CD4-positive, alpha-beta T cell treated with Interleukin-15 for 4 hours (primary cell): ENCODE measurements around the gene SYNE2.
"Not testable (repeated sequence)": the region's sequence is repeated elsewhere in the genome, so short reads cannot be mapped to it uniquely, and the experiment has no call there.

Experiments
- DNase-seq: peaks from one replicate; pipeline ENCODE4 v3.0.0-alpha.2; 2020; ENCODE audit warnings: low spot score

Gene SYNE2

DNA sequence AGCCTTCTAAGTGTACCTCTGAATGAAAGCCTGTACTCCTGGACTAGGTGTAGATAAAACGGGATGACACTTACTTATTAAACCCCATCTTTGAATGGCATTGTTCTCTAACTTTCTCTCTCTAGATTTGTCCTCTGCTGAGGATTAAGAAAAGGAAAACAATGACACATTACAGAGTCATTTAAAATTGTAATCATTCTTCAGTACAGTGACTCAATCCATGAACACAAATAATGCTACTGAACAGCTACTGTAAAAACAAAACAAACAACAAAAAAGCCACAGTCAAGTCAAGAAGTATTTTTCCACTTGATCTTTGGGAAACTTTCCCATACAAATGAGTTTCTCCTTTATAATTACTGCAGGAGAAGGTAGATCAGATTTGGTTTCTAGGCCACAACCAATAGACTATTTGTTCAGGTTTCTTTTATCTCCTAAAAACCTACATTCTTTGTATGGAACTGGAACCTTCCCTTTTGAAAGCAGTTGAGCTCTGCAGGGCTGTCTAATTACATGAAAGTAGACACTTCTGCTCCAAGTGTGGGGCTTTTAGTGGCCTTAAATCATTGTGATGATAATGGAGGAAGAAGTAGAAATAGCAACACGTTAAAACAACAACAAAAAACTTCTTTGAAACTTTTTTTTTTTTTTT lies 222.3 kb downstream of the SYNE2 start:
- DNase-seq: no peak

DNA sequence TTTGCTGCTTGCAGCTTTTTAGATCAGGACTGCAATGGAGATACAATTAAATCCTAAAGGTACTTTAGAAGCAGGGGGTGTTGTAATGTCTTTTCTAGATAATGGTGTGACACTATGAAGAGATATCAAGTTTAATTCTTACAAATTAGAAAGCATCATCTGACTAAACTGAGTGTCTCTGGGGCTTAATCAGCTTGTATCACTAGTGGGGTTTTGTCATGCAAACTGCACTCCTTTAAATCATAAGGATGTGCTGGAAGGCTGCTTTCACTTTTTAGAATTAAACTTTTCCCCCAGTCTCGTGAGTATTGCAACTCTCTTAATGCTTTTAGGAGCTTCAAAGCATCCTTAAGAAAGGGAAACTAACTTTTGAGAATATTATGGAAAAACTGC lies 222.8 kb downstream of the SYNE2 start:
- no peak for DNase-seq

DNA sequence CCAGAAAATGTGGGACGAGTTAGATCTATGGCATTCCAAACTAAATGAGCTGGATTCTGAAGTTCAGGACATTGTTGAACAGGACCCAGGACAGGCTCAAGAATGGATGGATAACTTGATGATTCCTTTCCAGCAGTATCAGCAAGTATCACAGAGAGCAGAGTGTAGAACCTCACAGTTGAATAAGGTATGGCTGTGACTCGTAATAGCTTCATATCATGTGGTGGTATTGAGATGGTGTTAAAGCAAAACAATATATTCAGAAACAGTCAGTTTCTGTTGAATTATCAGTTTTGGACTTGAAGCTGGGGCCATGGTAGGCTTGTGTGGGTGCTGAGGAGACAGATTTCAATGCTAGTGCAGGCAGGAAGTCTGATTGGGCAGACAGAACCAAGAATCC lies 227.6 kb downstream of the SYNE2 start:
- DNase-seq: no peak

DNA sequence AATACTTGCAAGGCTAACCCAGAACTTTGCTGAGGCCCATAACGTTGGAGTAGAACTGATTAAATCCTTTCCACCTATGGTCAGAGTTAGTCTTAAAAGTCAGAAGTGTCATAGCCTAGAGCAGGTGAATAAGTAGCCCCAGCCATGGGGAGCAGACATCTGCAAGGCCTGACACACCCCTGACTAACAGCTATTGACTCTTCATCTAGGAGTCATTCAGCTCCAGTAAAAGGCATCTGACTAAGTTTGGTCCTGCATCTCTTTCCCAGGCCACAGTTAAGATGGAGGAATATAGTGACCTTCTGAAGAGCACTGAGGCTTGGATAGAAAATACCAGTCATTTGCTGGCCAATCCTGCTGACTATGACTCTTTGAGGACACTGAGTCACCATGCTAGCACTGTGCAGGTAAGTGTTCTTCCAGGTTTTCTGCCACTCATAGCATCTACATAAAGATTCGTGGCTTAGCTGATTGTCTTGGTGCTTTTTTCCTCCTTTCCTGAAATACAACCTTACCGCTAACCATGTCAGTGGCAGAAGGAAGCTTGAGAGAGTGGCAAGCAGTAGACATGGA lies 228.5 kb downstream of the SYNE2 start:
- no peak for DNase-seq

- no peak for DNase-seq
Measured at GRCh38 chr14:64082837-64083236, 230.0 kb downstream of the SYNE2 start.

DNA sequence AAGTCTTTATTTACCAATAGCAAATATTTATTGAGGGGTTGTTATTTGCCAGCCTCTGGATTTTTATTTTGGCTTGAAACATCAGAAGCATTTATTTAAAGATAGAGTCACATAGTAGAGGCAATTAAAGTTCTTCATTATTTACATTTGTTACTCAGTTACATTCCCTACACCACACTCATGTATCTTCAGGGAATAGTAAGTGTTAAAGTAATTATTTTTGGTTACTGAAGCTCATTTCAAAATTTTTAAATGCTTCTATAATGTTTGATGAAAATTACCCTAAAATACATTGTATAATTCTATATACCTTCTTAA lies 235.8 kb downstream of the SYNE2 start:
- DNase-seq: no peak

DNA sequence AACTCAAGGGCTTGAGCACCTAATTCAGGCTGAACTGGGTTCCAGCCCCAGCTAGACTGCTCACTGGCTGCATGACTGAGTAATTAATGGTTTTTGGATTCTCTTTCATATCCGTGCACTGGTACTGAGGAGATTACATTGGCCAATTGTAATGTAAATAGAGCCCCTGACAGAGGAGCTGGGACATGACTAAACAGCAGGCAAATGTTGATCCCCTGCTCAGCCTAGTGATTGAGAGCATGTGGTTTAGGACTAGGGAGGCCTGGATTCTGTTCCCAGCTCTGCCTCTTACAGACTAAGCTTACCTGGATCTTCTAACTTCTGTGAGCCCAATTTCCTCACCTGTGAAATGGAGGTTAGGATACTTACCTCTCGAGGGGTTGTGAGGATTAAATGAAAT lies 237.1 kb downstream of the SYNE2 start:
- no peak for DNase-seq

DNA sequence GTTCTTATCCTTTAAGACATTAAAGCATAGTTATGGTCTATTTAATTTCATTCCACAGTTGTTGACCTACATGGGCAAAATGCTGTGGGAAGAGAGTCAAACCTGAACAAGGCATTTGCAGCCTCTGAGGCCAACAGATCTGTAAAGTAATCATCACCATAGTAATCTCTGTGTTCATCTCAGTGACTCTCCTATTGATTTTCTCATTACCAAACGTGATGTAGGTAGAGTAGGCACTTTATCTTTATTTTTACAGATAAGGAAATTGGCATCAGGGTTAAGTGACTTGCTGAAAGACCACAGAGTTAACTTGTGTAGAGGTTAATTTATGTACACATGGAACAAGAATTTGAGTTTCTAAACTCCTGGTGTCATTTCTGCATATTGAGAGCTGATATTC lies 238.4 kb downstream of the SYNE2 start:
- no peak for DNase-seq

DNA sequence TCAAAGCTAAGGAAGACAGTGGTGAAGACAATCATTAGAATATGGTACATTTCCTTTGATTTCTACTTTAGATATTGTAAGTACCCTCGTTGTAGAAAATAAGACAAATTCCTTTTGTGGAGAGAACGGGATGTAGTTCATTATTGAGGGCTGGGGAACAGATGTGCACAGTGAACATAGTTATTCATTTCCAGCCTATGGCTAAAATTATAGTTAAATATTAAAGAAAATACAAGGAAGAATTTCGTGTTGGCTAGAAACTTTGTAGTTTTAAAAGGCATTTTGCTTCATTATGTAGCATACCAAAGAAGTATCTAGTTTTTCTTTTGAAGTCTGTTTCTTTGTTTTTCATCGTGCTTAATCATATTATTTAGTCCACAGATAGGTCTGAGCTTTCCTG lies 239.5 kb downstream of the SYNE2 start:
- DNase-seq: no peak

DNA sequence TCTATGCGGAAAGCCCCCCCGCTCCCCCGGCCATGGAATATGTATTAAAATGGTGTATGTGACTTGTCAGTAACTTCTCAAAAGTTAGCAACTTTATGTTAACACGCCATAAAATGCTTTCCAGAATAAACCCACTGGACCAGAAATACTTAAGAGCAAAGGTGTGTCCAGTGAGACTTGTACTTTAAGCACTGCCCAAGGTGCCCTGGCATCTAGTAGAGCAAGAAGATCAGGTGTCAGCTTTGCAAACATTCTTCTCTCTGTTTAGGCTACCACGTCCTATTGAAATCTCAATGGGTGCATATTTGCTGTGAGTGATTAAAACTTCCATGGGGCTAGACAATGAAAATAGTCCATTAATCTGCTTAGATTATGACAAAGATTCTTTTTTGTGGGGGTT lies 240.1 kb downstream of the SYNE2 start:
- no peak for DNase-seq

DNA sequence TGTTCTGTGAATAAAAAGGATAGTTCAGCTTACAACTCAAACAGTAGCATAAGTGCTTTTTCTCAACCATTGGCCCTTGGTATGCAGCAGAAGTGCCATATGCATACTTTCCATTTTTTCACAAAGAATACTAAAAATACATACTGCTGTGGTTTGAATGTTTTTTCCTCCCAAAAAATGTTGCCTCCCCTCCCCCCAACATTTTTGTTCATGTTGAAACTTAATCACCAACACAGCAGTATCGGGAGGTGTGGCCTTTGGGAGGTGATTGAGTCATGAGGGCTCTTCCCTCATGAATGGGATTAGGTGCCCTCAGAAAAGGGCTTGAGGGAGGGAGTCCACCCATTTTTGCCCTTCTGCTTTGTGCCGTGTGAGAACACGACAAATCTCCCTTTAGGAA lies 242.8 kb downstream of the SYNE2 start:
- DNase-seq: no peak

- no peak for DNase-seq
Measured at GRCh38 chr14:64098120-64098519, 245.3 kb downstream of the SYNE2 start.

- DNase-seq: no peak
Measured at GRCh38 chr14:64107438-64107837, 254.6 kb downstream of the SYNE2 start.

DNA sequence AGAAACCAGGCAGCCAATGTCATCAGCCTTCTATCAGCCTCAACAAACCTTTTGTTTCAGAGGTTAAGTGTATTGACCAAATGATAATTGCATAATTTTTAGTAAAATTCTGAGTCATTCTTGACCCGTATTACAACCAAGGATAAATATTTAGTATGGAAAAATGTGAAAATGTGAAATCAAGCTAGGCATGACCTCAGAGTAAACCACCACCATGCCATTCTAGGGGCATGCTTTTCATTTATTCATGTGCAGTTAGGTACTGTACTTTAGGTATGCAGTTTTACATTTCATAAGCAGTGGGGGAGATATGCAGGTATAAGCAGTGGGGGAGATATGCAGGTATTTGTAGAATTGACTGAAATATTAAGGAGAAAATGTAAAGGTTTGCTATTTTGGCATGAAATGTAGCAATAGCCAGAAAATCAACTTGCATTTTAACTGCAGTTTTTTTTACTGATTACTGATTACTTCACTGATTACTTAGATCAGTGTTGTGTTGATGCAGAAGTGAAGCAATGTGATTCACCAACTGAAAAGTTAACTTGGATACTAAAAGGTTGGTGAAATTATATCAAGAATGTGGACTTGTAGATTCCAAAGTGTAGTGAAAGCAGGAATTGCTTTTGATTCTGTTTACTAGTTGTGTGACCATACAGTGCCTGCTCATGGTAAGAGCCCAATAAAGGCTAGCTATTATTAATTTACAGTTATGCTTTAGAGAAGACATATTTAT lies 257.2 kb downstream of the SYNE2 start:
- DNase-seq: no peak

GRCh38 chr14:64110802-64111201 lies 258.0 kb downstream of the SYNE2 start:
- no peak for DNase-seq

GRCh38 chr14:64112867-64113678 lies 260.3 kb downstream of the SYNE2 start:
- DNase-seq: no peak

DNA sequence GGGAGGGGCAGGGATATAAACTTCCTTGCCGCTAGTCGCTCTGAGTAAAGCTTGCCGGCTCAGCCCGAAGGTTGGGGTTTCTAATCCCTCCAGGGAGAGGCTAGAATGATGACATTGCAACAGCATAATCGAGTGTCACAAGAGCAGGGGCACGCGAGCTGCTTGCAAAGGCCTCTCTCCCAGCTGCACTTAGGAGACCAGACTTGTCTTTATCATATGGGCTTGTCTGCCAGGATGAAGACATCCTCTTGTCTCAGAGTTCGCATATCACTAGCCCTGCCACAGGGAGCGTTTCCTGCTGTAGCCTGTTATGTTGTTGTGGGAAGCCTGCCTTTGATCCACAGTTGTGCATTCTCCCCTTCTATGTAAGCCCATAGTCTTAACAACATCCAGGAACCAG lies 261.4 kb downstream of the SYNE2 start:
- no peak for DNase-seq

DNA sequence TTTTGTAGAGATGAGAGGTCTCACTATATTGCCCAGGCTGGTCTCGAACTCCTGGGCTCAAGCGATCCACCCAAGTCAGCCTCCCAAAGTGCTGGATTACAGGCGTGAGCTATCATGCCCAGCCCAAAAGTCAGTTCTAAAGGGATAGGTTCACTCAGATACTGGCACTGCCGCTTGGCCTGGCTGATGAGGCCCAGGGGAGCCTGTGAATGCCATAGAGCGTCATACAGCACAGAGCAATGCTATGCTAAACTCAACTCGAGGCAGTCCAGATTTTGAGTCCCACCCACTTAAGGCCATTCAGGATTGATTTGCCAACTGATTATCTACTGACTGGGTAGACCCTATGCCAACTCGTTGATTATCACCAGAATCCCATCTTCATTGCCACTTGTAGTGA lies 262.0 kb downstream of the SYNE2 start:
- no peak for DNase-seq

DNA sequence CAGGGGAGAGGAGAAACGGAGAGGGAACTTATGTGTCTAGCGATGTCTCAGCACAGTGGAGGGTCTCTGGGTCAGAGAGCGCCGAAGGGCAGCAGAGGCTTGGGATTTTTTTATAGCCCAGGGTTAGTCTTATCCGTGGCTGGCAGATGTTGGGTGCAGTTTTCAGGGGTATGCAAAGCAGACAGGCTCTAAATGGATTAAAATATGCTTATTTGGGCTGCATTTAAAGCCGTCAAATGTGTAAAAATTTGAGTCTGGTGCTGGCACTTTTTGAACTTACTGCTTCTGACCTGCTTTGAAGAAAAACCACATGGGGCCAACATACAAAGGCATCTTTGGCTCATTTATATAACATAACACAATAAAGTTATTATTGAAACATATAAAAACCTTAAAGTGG lies 262.6 kb downstream of the SYNE2 start:
- DNase-seq: no peak

- DNase-seq: no peak
Measured at GRCh38 chr14:64117671-64118402, 265.0 kb downstream of the SYNE2 start.

DNA sequence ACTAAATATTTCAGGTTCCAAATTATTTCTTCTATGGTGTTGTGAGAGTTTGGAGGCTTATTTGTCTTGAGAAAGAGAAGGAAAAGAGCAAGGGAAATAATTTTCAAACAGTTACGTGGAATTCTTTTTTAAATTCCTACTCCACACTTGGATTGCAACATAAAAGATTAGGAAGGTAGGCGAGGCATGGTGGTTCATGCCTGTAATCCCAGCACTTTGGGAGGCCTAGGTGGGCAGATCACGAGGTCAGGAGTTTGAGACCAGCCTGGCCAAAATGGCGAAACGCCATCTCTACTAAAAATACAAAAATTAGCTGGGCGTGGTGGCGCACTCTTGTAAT lies 265.6 kb downstream of the SYNE2 start:
- not testable (repeated sequence) for DNase-seq

- no peak for DNase-seq
Measured at GRCh38 chr14:64118892-64119291, 266.1 kb downstream of the SYNE2 start.
